T1000 (cell line): ENCODE data around the gene LRP1B.

ENCODE experiments used
- DNase-seq: peaks from one replicate; lab custom pipeline; 2025; ENCODE audit warnings: mixed read lengths; lab: John Stamatoyannopoulos, UW

Gene LRP1B

DNA sequence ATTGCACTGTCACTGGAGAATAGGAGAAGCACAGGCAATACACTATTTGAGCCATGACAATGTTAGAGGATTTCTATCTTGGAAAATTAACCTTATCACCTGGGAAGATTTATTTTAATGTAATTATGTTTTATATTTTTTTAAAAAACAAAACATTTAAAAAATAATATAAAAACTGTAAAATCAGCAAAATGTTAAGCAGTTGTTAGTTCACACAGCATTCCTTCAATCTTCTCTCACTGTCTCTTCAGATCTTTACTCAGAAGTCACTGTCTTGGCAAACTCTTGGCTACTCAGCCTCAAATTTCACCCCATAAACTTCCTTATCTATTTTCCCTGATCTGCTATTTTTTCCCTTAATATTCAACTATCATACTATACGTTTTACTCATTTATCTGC is 1322.6 kb downstream of the LRP1B start:
- no peak for DNase-seq

DNA sequence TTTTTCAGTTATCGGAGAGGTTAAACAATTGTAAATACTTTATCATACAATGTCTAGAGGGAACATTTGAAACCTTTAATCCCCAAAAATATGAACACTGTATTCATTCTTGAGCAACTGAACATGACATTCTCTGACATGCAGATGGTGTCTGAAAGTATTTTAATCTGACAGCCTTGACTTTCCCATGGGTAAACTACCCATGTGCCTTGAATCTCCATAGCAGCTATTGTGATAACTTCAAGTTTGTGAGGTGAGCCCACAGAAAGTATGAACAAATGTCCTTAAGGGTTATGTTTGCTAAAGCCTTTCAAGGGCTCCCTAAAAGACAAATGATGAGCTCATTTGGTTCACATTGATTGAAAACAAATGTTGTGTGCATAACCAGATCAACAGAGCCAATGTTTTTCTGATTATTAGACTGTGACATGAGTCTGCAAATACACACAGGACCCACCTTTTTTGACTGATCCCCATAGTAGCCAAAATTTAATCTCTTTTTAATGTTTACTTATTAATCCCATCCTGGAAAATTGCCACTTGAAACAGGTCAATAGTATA is 1326.0 kb downstream of the LRP1B start:
- DNase-seq, result no peak

DNA sequence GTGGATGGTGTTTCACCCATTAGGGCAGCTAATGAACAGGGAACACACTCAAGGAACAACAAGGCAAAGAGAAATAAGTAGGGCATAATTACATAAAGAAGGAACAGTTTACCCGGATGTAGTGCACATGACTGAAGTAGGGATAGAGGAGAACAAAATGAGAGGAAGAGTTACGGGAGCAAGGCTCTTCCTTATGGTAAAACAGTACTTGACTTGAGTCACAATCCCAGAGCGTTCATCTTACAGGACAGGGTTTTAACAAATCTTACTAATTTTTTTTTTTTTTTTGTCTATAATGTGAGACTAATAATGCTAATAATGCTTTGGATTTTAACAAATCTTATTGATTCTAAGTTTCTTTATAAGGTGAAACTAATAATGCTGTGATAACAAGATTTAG is 1329.5 kb downstream of the LRP1B start:
- DNase-seq, result no peak

DNA sequence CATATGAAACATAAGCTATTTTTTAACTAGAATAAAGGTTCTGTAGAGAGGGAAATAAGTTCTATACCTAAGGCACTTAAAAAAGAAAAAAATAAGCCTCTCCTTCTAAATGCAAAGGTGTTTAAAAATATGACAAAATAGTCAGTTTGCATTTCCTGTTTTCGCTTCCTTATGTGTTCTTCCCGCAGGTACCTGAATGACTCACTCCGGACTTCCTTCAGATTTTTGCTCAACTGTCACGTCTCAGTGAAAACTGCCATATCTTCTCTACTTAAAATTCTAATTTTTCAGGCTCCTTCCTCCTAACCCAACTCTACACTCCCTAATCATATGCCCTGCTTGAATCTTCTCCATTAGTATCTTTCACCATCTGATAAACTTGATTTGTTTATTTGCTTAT is 1333.1 kb downstream of the LRP1B start:
- DNase-seq, result no peak

DNA sequence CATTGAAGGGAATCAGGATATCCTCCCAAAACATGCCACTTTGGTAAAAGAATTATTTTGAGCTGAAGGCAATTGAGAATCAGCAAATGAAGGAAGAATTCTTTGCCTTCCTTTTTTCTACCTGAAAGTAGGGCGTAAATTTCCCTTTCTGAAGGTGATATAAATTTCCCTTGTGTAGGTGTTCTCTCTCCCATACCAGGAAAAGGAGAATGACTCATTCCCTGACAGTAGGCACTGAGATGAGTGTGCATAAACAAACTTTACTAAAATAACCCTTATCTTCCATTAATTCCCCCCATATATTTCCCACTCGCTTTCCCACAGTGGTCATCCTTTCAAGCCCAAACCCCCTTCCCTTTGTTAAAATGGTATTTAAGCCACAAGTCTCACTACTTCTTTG is 1339.0 kb downstream of the LRP1B start:
- no peak for DNase-seq

DNA sequence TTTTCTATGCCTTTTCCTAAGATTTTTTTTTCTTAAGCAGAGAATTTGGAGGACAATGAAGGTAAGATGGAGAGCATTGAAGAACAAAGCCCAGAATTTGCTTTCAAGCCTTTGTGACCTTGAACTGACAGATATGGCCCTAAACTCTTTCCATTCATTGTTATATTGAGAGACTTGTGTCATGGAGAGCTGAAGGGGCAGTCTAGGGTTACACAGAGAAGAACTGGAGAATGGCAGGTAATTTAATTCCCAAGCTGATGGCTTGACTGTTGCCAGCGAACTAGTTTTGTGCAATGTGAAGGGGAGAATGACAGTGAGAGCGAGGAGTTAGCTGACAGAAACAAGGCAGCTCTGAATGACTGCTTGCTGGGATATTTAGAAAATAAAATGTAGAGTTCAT is 1344.2 kb downstream of the LRP1B start:
- DNase-seq, result no peak

DNA sequence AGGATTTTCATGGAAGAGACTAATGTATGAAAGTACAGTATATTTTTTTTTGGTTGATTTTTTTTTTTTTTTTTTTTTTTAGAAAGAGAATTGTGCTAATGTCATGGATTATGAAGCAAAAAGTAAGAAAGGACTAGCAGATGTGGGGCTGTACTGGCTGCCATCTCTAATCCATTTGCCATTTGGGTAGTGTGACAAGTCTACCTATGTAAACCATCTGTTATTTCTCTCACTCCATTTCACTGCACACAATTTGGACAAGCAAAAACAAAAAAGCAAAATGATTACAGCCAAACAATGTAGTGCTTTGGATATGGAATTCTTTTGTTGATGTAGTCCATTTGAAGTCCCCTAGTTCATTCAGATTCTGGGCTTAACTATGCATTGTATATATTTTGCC is 1355.4 kb downstream of the LRP1B start:
- DNase-seq, result no peak

DNA sequence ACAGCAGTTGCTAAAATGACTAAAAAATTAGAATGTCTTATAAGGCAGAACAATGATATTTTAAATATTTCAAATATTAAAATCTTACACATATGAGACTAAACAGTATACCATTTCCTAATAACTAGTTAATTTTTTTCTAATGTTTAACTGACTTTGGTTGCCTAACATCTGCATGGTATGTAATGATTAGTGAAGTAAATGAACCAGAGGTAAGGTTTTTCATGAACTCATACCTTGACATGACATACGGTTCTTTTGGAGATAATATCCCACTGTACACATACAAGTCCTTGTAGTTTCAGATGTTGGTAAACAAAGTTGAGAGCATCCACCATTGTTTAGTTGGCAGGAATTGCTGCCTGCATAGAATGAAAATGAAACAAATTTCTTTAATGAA is 1360.2 kb downstream of the LRP1B start:
- DNase-seq, result no peak

DNA sequence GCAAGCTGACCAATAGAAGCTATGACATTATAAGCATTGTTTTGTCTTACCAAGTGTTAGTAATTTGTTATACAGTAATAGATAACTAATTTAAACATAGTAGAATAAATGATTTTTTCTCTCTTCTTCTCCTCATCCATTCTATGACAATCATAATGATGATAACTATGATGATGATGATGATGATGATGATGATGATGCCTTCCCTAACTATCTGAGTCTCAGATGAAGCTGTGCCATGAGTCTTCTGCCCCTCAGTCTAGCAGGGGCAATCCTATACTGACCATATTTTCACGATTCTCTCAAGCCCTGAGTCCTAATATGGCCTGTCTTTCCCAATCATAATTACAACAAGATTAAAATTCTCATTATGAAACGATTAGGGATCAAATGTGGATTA is 1369.0 kb downstream of the LRP1B start:
- no peak for DNase-seq

DNA sequence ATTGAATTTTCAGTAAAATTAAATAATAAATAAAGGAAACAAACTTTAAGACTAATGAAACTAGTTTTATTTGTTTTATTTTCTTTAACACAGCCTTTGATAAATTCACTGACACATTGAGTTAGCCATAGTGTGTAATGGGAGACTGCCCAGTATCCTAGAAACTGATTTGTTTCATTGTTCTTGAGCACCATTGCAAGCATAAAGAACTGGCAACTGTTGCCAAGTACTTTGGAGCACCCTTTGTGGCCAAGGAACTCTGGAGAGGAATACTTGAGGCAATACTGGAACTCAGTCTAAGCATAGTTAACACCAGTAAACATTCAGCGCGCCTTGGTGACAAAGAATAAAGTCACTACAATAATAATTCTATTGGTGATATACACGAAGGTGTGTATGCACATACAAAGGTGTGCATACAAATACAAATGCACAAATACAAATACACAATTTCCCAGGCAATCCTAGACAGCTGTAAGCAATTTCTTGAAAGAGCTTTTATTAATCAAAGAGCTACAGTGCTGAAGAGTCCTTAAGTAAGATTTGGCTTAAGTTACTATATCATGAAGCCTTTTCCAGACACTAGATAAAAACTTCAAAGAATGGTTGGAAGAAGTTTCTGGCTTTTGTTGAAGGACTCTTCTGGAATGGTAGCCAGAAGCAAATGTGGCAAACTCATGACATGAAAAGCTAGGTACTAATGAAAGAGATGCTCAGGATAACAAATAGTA is 1371.2 kb downstream of the LRP1B start:
- no peak for DNase-seq

DNA sequence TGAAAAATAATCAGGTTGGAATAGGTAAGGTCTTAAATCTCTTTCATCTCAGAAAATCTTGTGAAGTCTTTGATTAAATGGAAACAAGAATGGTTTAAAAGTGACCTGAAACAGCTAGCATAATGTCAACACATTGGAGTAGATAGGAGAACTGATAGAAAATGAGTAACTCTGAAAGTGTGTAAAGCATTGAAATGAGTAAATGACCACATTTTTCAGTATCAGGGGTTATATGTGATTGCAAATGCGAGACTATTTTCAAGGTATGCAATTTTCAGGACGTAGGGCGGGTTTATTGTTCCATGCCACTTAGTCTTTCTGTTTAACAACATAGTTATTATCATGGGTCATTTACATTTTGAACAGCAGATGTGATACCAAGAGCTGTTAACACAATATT is 1383.2 kb downstream of the LRP1B start:
- no peak for DNase-seq

DNA sequence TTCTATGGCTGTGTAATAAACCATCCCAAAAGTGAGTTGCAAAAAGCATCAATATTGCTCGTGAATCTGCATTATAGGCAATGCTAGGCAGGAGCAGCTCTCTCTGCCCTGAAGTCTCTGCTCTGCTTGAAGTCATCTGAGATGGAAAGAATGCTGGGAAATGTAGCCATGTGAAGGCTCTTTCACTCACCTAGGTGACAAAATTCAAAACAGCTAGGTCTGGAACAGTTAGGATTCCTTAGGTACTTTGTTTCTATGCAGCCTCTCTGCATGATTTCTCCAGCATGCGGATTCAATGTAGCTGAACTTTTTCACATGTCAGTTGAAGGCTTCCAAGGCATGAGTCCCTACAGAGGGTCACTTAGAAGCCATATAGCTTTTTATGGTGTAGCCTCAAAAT is 1383.7 kb downstream of the LRP1B start:
- DNase-seq, result no peak

DNA sequence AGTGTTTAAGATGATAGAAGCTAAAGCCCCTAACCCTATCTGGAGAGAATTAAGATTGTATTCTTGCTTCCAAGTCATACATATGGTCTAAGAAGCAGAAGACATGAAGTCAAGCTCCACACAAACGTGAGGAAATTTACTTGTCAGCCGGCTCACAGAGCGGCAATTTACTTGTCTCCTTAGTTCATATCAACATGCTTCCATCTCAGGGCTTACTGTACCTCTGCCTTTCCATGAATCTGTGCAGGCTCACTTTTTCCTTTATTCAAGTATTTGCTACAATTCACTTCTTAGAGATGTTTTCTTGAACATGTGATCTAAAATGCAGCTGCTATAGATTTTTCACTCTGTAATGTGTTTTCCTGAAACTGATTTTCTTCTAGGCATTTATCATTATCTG is 1386.4 kb downstream of the LRP1B start:
- no peak for DNase-seq

DNA sequence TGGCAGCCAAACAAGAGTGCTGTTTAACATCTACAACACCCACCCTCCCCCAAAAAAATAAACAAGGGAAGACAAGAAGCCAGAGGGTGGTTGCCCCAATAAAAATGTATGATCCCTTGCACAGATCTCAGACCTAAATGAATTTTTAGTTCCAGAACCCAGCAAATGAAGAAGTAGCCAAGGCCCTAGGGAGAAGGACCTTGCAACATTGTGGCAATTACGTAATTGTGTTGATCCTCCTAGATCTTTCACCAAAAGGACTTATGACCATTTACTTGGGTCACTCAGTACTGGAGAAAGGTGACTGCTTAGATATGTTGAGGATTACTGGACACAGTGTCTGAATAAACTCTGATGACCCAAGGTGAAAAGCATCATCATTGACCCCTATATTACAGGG is 1393.8 kb downstream of the LRP1B start:
- no peak for DNase-seq

DNA sequence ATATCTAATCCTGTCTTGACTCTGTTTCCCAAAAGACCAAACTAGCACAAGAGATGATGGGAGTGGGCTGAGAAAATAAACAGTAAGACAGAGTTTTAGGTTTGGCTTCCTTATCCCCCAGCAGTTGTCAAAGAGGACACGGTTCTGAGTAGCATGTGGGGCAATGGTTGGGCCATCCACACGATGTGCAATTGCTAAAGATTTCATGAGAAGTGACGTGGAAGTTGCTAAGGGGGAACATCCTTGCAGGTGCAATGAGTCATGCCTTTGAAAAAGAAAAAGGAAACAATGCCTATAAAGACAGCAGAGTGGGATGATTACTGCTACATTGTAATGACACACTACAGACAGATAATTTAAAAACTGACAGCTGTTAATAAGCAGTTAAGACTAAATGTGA is 1395.8 kb downstream of the LRP1B start:
- DNase-seq, result no peak

DNA sequence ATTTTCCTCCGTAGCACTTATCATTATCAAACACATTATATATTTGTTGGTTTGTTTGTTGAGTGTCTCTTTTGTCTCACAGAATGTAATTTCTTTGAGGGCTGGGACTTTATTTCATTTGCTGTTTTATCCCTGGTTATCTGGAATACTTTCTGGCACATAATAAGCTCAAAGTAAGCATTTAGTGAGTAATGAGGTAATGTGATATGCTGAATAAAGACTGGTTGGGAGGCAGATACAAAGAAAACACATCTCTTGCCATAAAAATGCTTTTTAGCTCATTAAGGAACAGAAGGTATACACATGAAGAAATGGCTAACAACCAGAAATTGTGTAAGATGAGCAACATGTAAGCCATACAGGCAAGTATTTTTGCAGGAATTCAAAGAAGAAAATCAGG is 1411.8 kb downstream of the LRP1B start:
- DNase-seq, result no peak

DNA sequence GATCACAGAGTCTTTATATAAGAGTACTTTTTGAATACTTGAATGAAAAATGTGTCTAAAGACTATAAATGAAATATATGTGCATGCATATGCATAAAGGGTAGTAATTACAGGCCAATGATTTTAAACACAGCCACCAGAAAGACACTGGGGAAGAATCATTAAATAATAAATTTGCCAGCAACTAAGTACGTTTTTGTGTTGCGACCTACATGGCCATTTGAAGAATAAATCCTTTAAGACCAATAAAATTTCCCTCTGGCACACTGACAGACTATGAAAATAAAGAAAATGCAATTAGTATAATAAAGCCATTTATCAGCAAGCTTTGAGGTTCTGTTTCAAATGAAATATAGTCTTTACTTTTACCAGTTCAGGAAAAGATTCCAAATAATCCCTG is 1413.3 kb downstream of the LRP1B start:
- no peak for DNase-seq

DNA sequence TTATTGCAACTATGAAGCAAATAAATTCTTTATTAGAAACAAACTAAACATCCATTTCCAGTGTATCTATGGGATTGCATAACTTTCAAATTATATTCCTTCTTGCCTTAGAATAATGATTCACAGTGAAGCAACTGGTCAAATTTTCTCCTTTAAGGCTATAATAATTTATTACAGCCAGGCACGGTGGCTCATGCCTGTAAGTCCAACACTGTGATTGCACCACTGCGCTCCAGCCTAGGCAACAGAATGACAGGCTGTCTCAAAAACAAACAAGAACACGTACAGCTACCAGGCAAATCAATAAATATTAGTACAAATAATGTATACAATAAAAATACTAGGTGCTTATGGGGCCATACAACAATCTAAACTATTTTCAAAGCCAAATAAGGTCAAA is 1416.2 kb downstream of the LRP1B start:
- DNase-seq, result no peak

DNA sequence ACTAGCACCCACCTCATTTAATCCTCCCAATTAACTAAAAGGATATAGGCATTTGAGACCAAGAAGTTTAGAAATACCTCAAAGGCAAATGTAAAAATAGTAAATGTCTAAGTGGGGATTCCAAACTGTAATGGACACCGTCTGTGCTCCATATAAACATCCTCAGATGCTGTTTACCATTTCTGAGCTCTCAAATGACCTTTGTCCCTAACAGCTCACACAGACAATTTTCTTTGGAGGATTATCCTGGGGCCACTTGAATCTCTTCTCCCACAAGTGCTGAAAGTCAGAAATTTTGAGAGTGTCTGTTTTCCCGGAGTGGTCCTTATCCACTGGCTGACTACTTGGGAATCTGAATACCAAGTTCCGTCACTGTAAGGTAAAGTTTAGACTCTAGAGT is 1418.9 kb downstream of the LRP1B start:
- no peak for DNase-seq

DNA sequence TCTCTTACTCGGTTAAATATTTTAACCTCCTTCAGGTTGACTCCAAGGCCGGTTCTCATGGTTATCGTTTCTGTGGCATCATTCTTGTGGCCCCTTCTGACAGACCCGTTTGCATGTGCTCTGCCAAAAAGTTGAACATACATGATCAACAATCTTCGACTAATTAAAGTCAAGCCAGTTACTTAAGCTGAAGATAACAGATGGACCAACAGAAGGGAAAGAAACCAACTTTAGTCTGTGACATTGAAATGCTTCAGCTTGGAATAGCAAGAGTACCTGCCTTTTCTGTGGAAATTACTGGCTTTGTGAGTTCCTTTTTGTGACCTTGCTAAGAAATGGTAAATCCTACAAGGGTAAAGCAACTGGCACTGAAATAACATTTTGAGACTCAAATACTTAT is 1429.1 kb downstream of the LRP1B start:
- DNase-seq, result no peak

DNA sequence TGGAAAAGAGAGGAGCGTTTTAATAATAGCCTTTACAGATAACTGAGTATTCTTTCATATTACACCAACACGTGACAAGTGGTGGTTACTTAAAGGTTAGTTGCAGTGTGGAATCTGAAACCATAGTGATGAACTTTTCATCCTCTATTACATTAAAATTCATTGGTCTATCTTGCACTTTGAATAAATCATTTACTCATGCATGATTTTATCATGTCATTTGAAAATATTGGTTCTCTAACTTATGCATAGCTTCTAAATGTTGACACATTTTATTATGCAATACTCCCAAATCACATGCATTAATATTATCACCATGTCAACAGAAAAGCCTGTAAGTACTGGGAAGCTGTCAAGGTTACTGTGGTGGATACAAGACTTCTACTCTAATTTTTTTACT is 1432.2 kb downstream of the LRP1B start:
- DNase-seq, result no peak

DNA sequence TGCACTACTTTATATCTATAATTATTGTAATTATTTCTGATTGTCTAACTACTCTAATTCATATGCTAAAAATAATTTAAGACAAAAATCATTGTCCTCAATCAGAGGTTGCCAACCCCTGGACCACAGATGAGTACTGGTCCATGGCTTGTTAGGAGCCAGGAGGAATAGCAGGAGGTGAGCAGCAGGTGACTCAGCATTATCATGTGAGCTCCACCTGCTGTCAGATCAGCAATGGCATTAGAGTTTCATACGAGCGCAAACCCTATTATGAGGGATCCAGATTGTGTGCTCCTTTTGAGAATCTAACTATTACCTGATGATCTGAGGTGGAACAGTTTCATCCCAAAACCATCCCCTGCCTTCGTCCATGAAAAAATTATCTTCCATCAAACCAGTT is 1434.4 kb downstream of the LRP1B start:
- no peak for DNase-seq

DNA sequence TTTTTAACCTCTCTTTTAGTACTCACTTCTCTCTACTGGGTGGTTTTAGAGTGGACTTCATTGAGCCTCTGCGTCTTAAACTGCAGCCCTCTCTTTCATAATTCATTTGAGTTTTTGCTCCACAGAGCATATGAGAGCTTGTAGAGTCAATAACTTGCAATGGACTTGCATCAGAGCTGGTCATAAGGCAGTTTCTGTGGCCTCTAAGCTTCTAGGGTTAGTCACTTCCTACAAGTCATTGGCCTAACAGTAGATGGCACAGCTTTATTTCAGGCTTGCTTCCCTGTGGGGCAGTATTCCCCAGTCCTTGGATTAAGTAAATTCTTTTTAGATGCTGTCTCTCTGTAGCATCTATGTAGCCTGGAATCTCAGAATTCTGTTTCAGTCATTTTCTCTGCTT is 1435.7 kb downstream of the LRP1B start:
- no peak for DNase-seq

DNA sequence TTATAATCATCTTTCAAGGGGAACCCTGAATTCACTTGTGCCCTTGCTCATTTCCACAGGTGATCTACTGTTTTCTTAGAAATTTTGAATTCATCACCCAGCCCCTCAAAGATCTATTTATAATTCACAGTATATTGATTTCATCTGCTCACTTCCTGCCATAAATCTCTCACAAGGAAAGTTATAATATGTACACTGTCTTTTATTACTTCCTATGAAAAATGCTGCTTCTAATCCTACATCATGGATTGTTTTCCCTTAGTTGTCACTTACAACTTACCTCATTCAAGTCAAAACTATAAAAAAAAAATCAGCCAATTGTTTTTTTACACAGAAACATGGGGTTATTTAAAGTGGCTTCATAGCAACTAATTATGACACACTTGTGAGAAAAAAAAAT is 1443.0 kb downstream of the LRP1B start:
- no peak for DNase-seq
